ENCODE results near the gene DENND6A. TPM values are rescaled to one million over a fixed set of nuclear protein-coding genes. Genes with fewer than 3 reads are reported as not detected.
"Not testable (repeated sequence)": the region's sequence is repeated elsewhere in the genome, so short reads cannot be mapped to it uniquely, and the experiment has no call there.

Gene DENND6A
- total RNA-seq, 1 donor, result 25.3 TPM

- H3K27ac ChIP-seq (ENCODE audit: low read depth, low read length), result no peak overlapping the region
- H3K36me3 ChIP-seq (ENCODE audit: insufficient read depth, low read length), result peaks cover 10% of the 10 kb centered on the region
- no peaks in the 10 kb centered on the region for H3K79me2 ChIP-seq (ENCODE audit: insufficient read depth, low read length)
- no peak overlapping the region for H3K4me3 ChIP-seq (ENCODE audit: insufficient read depth, low read length)
- H2AFZ ChIP-seq (ENCODE audit: low read length), result no peak overlapping the region
- H3K27me3 ChIP-seq (ENCODE audit: insufficient read depth, low read length), result no peaks in the 10 kb centered on the region
- no peak for TF ChIP-seq CTCF (IDR thresholded peaks at IDR 0.05; ENCODE audit: extremely low read depth, low read depth, low read length)
- no peaks in the 10 kb centered on the region for H3K4me1 ChIP-seq (ENCODE audit: insufficient read depth, low read length)
- DNase-seq (ENCODE audit: insufficient read length, low spot score, missing footprints), result no peak
- H3K9me3 ChIP-seq (ENCODE audit: low read depth, low read length), result no peaks in the 10 kb centered on the region
- H4K20me1 ChIP-seq (ENCODE audit: insufficient read depth, low read length), result no peaks in the 10 kb centered on the region
- no peak overlapping the region for H3K4me2 ChIP-seq (ENCODE audit: insufficient read depth, low read length)
Measured at GRCh38 chr3:57622362-57622761, 70.5 kb downstream of the DENND6A start.

- no peak for DNase-seq (ENCODE audit: insufficient read length, low spot score, missing footprints)
- no peak overlapping the region for H2AFZ ChIP-seq (ENCODE audit: low read length)
- no peak for TF ChIP-seq CTCF (IDR thresholded peaks at IDR 0.05; ENCODE audit: extremely low read depth, low read depth, low read length)
- no peaks in the 10 kb centered on the region for H3K4me1 ChIP-seq (ENCODE audit: insufficient read depth, low read length)
- no peaks in the 10 kb centered on the region for H3K27me3 ChIP-seq (ENCODE audit: insufficient read depth, low read length)
- no peak overlapping the region for H3K27ac ChIP-seq (ENCODE audit: low read depth, low read length)
- no peaks in the 10 kb centered on the region for H3K79me2 ChIP-seq (ENCODE audit: insufficient read depth, low read length)
- no peaks in the 10 kb centered on the region for H4K20me1 ChIP-seq (ENCODE audit: insufficient read depth, low read length)
- H3K4me3 ChIP-seq (ENCODE audit: insufficient read depth, low read length), result no peak overlapping the region
- no peak overlapping the region for H3K4me2 ChIP-seq (ENCODE audit: insufficient read depth, low read length)
- peaks cover 4% of the 10 kb centered on the region for H3K36me3 ChIP-seq (ENCODE audit: insufficient read depth, low read length)
- no peaks in the 10 kb centered on the region for H3K9me3 ChIP-seq (ENCODE audit: low read depth, low read length)
Measured at GRCh38 chr3:57617739-57618138, 75.1 kb downstream of the DENND6A start.

- H3K27me3 ChIP-seq (ENCODE audit: insufficient read depth, low read length), result no peaks in the 10 kb centered on the region
- H3K36me3 ChIP-seq (ENCODE audit: insufficient read depth, low read length), result no peaks in the 10 kb centered on the region
- H3K4me1 ChIP-seq (ENCODE audit: insufficient read depth, low read length), result no peaks in the 10 kb centered on the region
Measured at GRCh38 chr3:57616233-57616632, 76.6 kb downstream of the DENND6A start.

GRCh38 chr3:57611870-57612269 lies 81.0 kb downstream of the DENND6A start:
- not testable (repeated sequence) for H4K20me1 ChIP-seq (ENCODE audit: insufficient read depth, low read length); H3K4me3 ChIP-seq (ENCODE audit: insufficient read depth, low read length); H3K4me1 ChIP-seq (ENCODE audit: insufficient read depth, low read length)

More at GRCh38 chr3:57616233-57616632, 76.6 kb downstream of the DENND6A start:
- H3K4me2 ChIP-seq (ENCODE audit: insufficient read depth, low read length), result no peak overlapping the region
- no peaks in the 10 kb centered on the region for H3K79me2 ChIP-seq (ENCODE audit: insufficient read depth, low read length)
- no peak for DNase-seq (ENCODE audit: insufficient read length, low spot score, missing footprints)
- TF ChIP-seq CTCF (IDR thresholded peaks at IDR 0.05; ENCODE audit: extremely low read depth, low read depth, low read length), result no peak
- no peaks in the 10 kb centered on the region for H4K20me1 ChIP-seq (ENCODE audit: insufficient read depth, low read length)
- no peak overlapping the region for H3K4me3 ChIP-seq (ENCODE audit: insufficient read depth, low read length)
- H3K27ac ChIP-seq (ENCODE audit: low read depth, low read length), result no peak overlapping the region
- H2AFZ ChIP-seq (ENCODE audit: low read length), result no peak overlapping the region
- H3K9me3 ChIP-seq (ENCODE audit: low read depth, low read length), result no peaks in the 10 kb centered on the region

More at GRCh38 chr3:57611870-57612269, 81.0 kb downstream of the DENND6A start:
- not testable (repeated sequence) for DNase-seq (ENCODE audit: insufficient read length, low spot score, missing footprints); H3K27ac ChIP-seq (ENCODE audit: low read depth, low read length); H3K9me3 ChIP-seq (ENCODE audit: low read depth, low read length); H3K27me3 ChIP-seq (ENCODE audit: insufficient read depth, low read length); H3K36me3 ChIP-seq (ENCODE audit: insufficient read depth, low read length); H2AFZ ChIP-seq (ENCODE audit: low read length); H3K4me2 ChIP-seq (ENCODE audit: insufficient read depth, low read length); H3K79me2 ChIP-seq (ENCODE audit: insufficient read depth, low read length)
